Measurements from ENCODE around the gene KCNB1. TPM values are rescaled to one million over a fixed set of nuclear protein-coding genes. Genes with fewer than 3 reads are reported as not detected.

The KCNB1 gene
- total RNA-seq, 1 experiment from 2014 or later, result 0.68 TPM

GRCh38 chr20:49420811-49421295, 61.6 kb downstream of the KCNB1 start:
- Histone ChIP-seq H3K79me2 (ENCODE audit: insufficient read depth, low read length) (no peaks in the 10 kb centered on the region), H3K9ac (ENCODE audit: extremely low read depth, insufficient read length, low read length) (no peak overlapping the region), H3K79me1 (ENCODE audit: insufficient read depth, low read depth, low read length, poor library complexity, severe bottlenecking) (no peaks in the 10 kb centered on the region), H3K4ac (ENCODE audit: low read depth, low read length) (no peak overlapping the region), H2BK15ac (ENCODE audit: low read depth, low read length) (no peak overlapping the region), H3K27ac (ENCODE audit: insufficient read length, low read depth, low read length) (no peak overlapping the region), H3K4me1 (ENCODE audit: insufficient read depth, low read length) (no peaks in the 10 kb centered on the region), H4K20me1 (ENCODE audit: control insufficient read depth, insufficient read depth, insufficient read length) (no peaks in the 10 kb centered on the region), H2BK5ac (ENCODE audit: insufficient read length, low read length) (no peak overlapping the region), H2BK120ac (ENCODE audit: low read depth, low read length, poor library complexity, severe bottlenecking) (no peak overlapping the region), H3K56ac (ENCODE audit: insufficient read length, low read depth, low read length) (no peak overlapping the region), H3K9me3 (ENCODE audit: control insufficient read depth, low read depth, low read length) (no peaks in the 10 kb centered on the region), H2AFZ (ENCODE audit: low read length) (no peak overlapping the region), H3K14ac (ENCODE audit: insufficient read depth, low read length) (no peak overlapping the region), H2AK5ac (ENCODE audit: insufficient read length, low read length) (no peak overlapping the region), H3K18ac (ENCODE audit: insufficient read length, low read depth, low read length) (no peak overlapping the region), H2BK20ac (ENCODE audit: low read depth, low read length, poor library complexity, severe bottlenecking) (no peak overlapping the region), H4K5ac (ENCODE audit: insufficient read length, low read depth, low read length) (no peak overlapping the region), H3K23me2 (ENCODE audit: insufficient read length, low read depth, low read length, poor library complexity, severe bottlenecking) (no peaks in the 10 kb centered on the region), H2BK12ac (ENCODE audit: insufficient read length, low read depth, low read length) (no peak overlapping the region), H3K4me2 (ENCODE audit: insufficient read depth, insufficient read length, low read length) (no peak overlapping the region), H4K91ac (ENCODE audit: insufficient read length, low read depth, low read length) (no peak overlapping the region), H3T11ph (ENCODE audit: low read length) (no peak overlapping the region), H3K23ac (ENCODE audit: insufficient read length, low read depth, low read length) (no peak overlapping the region), H4K8ac (replicated peaks; ENCODE audit: insufficient read length, low read depth, low read length) (no peak overlapping the region), H3K27me3 (ENCODE audit: insufficient read depth, low read length) (no peaks in the 10 kb centered on the region)
- no CpG with 5 or more reads among the region's 6 CpGs for WGBS (ENCODE audit: extremely low coverage, insufficient read length, low lambda C conversion rate)
- no peak overlapping the region for H3K4me3 Mint-ChIP-seq
- no peaks in the 10 kb centered on the region for H3K9me3 Mint-ChIP-seq
- DNase-seq, result no peak
- H3K36me3 Mint-ChIP-seq (ENCODE audit: insufficient read depth in 1 of 3, low read depth in 3 of 3), result no peaks in the 10 kb centered on the region
- H3K27ac Mint-ChIP-seq, result no peak overlapping the region
- H3K27me3 Mint-ChIP-seq (ENCODE audit: low read depth), result peaks cover 5% of the 10 kb centered on the region
- no peak for TF ChIP-seq CTCF (conservative IDR thresholded peaks at IDR 0.05)
- H3K4me1 Mint-ChIP-seq, result peaks cover 0 to 3% of the 10 kb centered on the region in 2 experiments; a peak in 2 of 4 replicates

Measured in H9 (cell line).